HG02763 (cell line): ENCODE results near the gene PROM2.

ENCODE experiments used
- ATAC-seq: cut with Tn5 transposase; IDR thresholded peaks from one replicate; pipeline ENCODE4 v1.9.1; 2021; ENCODE audit warnings: mild to moderate bottlenecking, moderate library complexity; ENCODE audit not compliant: unreplicated experiment

The PROM2 gene

GRCh38 chr2:95319481-95320343 is 45.5 kb downstream of the PROM2 start:
- no peak for ATAC-seq

GRCh38 chr2:95320344-95320712 is 46.1 kb downstream of the PROM2 start:
- ATAC-seq, result no peak

- ATAC-seq, result no peak
Observed at GRCh38 chr2:95320986-95321767, 46.9 kb downstream of the PROM2 start.

GRCh38 chr2:95323347-95324155 is 49.3 kb downstream of the PROM2 start:
- ATAC-seq, result no peak

GRCh38 chr2:95325026-95325425 is 50.8 kb downstream of the PROM2 start:
- no peak for ATAC-seq

GRCh38 chr2:95325590-95326432 is 51.6 kb downstream of the PROM2 start:
- ATAC-seq, result no peak

- ATAC-seq, result no peak
Observed at GRCh38 chr2:95326433-95327140, 52.3 kb downstream of the PROM2 start.

GRCh38 chr2:95327861-95328260 is 53.6 kb downstream of the PROM2 start:
- no peak for ATAC-seq

- no peak for ATAC-seq
Observed at GRCh38 chr2:95328358-95329125, 54.3 kb downstream of the PROM2 start.

- ATAC-seq, result no peak
Observed at GRCh38 chr2:95329401-95329800, 55.2 kb downstream of the PROM2 start.

- ATAC-seq, result no peak
Observed at GRCh38 chr2:95329891-95330793, 55.9 kb downstream of the PROM2 start.

GRCh38 chr2:95330794-95331338 is 56.6 kb downstream of the PROM2 start:
- ATAC-seq, result no peak

- ATAC-seq, result no peak
Observed at GRCh38 chr2:95331606-95332005, 57.4 kb downstream of the PROM2 start.

- ATAC-seq, result no peak
Observed at GRCh38 chr2:95332036-95332435, 57.8 kb downstream of the PROM2 start.

GRCh38 chr2:95333056-95333455 is 58.8 kb downstream of the PROM2 start:
- no peak for ATAC-seq

- no peak for ATAC-seq
Observed at GRCh38 chr2:95333888-95334338, 59.7 kb downstream of the PROM2 start.

- no peak for ATAC-seq
Observed at GRCh38 chr2:95334916-95335641, 60.8 kb downstream of the PROM2 start.
